Right cardiac atrium (tissue), 5 donors: ENCODE measurements around the gene PRPSAP1. TPM values are rescaled to one million over a fixed set of nuclear protein-coding genes. Genes with fewer than 3 reads are reported as not detected.

ENCODE experiments used
- ATAC-seq, 2 donors: fragments of 200-7000 bp; cut with Tn5 transposase; one replicate each; pipeline versions ENCODE4 v1.8.0 to v1.9.1; 2020; ENCODE audit warnings: moderate library complexity in 2 of 2, mild to moderate bottlenecking in 1 of 2
- DNase-seq, 3 donors: peaks; one replicate each; pipeline ENCODE4 v3.0.0-alpha.2; 2020
- H3K27ac ChIP-seq: one replicate; pipeline ENCODE4 v1.5.1; 2013; ENCODE audit warnings: mild to moderate bottlenecking, low read length, control low read depth, moderate library complexity
- H3K27me3 ChIP-seq: one replicate; pipeline ENCODE4 v1.6.1; 2013; ENCODE audit not compliant: control insufficient read depth, insufficient read depth
- H3K4me1 ChIP-seq: one replicate; pipeline ENCODE4 v1.6.1; 2013; ENCODE audit warnings: low read length; ENCODE audit not compliant: control insufficient read depth, insufficient read depth
- H3K4me3 ChIP-seq: one replicate; pipeline ENCODE4 v1.5.1; 2013; ENCODE audit warnings: low read length, control low read depth
- H3K9me3 ChIP-seq: one replicate; pipeline ENCODE4 v1.6.1; 2013; ENCODE audit warnings: low read length; ENCODE audit not compliant: control insufficient read depth
- WGBS: extraction: QIAGEN DNeasy Blood & Tissue Kit; methylation state at CpG from one replicate; pipeline ENCODE4 v1.1.7; 2013; 5-methylcytosine and 5-hydroxymethylcytosine counted together
- intact Hi-C, 4 donors: fragments of 100-400 bp; cut with DNase I; formaldehyde crosslinking; loops; one replicate each; pipeline versions ENCODE4 v1.11.0 to v1.14.0; 2022 to 2023
- polyA plus RNA-seq: library from polyadenylated mRNA; stranded (reverse); fragments of 200-250 nt; gene quantifications from one replicate; pipeline ENCODE4 v1.2.3, GENCODE V29; 2013
- total RNA-seq, 4 donors: library from RNA; stranded (reverse); fragmentation: NEBNext Ultra II Directional; extraction: Animal tissue kit (Norgen Biotek cat#: 25700); gene quantifications; one replicate each; pipeline ENCODE4 v1.2.1, GENCODE V29; 2021
- donor health status: healthy with polysubstance abuse.
- donor health status: DM: no; HTN: yes; CAD: no.
- donor health status: DM: no; HTN: no; CAD: no.
- donor health status: DM: no; HTN: yes; CAD: no; lungs with severe emphysema.
- donor health status: DM: yes; HTN: yes; CAD: no.

The PRPSAP1 gene
- total and polyA plus RNA-seq, 5 donors: 31.9 to 45.3 (median 37.4) TPM

- Histone ChIP-seq H3K4me3 (peak overlapping the region; percentile 58), H3K9me3 (no peaks in the 10 kb centered on the region), H3K27me3 (no peaks in the 10 kb centered on the region), H3K4me1 (no peaks in the 10 kb centered on the region), H3K27ac (peak overlapping the region; percentile 32)
- WGBS: 1% methylated on average over 80 of the region's 80 CpGs
- intact Hi-C loops: no loop called here
- peak; percentile 64 to 81 (median 78) for DNase-seq
- peak; percentile 20 to 52 for ATAC-seq
Measured at GRCh38 chr17:76382803-76383545, 29.3 kb upstream of the PRPSAP1 start.

- Histone ChIP-seq H3K27me3 (no peaks in the 10 kb centered on the region), H3K4me3 (peak overlapping the region; percentile 58), H3K4me1 (no peaks in the 10 kb centered on the region), H3K27ac (peak overlapping the region; percentile 32), H3K9me3 (no peaks in the 10 kb centered on the region)
- peak; percentile 68 to 84 (median 81) for DNase-seq
- ATAC-seq: peak in 1 of 2 donors; percentile 1
- intact Hi-C loops: no loop called here
- 34% methylated on average over 21 of the region's 21 CpGs for WGBS
Measured at GRCh38 chr17:76382351-76382802, 28.7 kb upstream of the PRPSAP1 start.

- ATAC-seq: no peak
- peak in 2 of 3 donors; percentile 58 to 77 for DNase-seq
- Histone ChIP-seq H3K4me3 (no peak overlapping the region), H3K27ac (no peak overlapping the region), H3K4me1 (no peaks in the 10 kb centered on the region), H3K27me3 (no peaks in the 10 kb centered on the region), H3K9me3 (no peaks in the 10 kb centered on the region)
- 69% methylated on average over 19 of the region's 19 CpGs for WGBS
- intact Hi-C loops: no loop called here
Measured at GRCh38 chr17:76381633-76382350, 28.1 kb upstream of the PRPSAP1 start.

- Histone ChIP-seq H3K27ac (no peak overlapping the region), H3K4me3 (no peak overlapping the region), H3K27me3 (no peaks in the 10 kb centered on the region), H3K9me3 (no peaks in the 10 kb centered on the region), H3K4me1 (peaks cover 6% of the 10 kb centered on the region)
- 90% methylated on average over 21 of the region's 21 CpGs for WGBS
- DNase-seq: peak in 1 of 3 donors; percentile 10
- no peak for ATAC-seq
- intact Hi-C loops: no loop called here
Measured at GRCh38 chr17:76379646-76380376, 26.1 kb upstream of the PRPSAP1 start.

- no peak overlapping the region for H3K27ac ChIP-seq
- H3K27me3 ChIP-seq: no peaks in the 10 kb centered on the region
- DNase-seq: peak in 1 of 3 donors; percentile 16
- no peak overlapping the region for H3K4me3 ChIP-seq
- no peak for ATAC-seq
- intact Hi-C loops: no loop called here
- H3K9me3 ChIP-seq: no peaks in the 10 kb centered on the region
- WGBS: 94% methylated on average over 11 of the region's 11 CpGs
- H3K4me1 ChIP-seq: peaks cover 6% of the 10 kb centered on the region
Measured at GRCh38 chr17:76379275-76379641, 25.5 kb upstream of the PRPSAP1 start.

- Histone ChIP-seq H3K9me3 (no peaks in the 10 kb centered on the region), H3K27ac (no peak overlapping the region), H3K27me3 (no peaks in the 10 kb centered on the region), H3K4me1 (peaks cover 6% of the 10 kb centered on the region), H3K4me3 (no peak overlapping the region)
- DNase-seq (peak in 2 of 3 donors; percentile 2 to 15), ATAC-seq (no peak)
- intact Hi-C loops: no loop called here
- WGBS: 88% methylated on average over 5 of the region's 5 CpGs
Measured at GRCh38 chr17:76378548-76379274, 25.0 kb upstream of the PRPSAP1 start.

GRCh38 chr17:76376318-76377133 lies 22.8 kb upstream of the PRPSAP1 start:
- peak; percentile 34 to 84 for ATAC-seq
- no peaks in the 10 kb centered on the region for H3K27me3 ChIP-seq
- 67% methylated on average over 8 of the region's 8 CpGs for WGBS
- intact Hi-C loops: no loop called here
- DNase-seq: peak; percentile 42 to 59 (median 58)
- H3K9me3 ChIP-seq: no peaks in the 10 kb centered on the region
- no peak overlapping the region for H3K27ac ChIP-seq
- no peak overlapping the region for H3K4me3 ChIP-seq
- H3K4me1 ChIP-seq: peaks cover 6% of the 10 kb centered on the region

- H3K27me3 ChIP-seq: no peaks in the 10 kb centered on the region
- peaks cover 11% of the 10 kb centered on the region for H3K4me1 ChIP-seq
- H3K27ac ChIP-seq: no peak overlapping the region
- intact Hi-C loops: no loop called here
- ATAC-seq (no peak), DNase-seq (peak in 1 of 3 donors; percentile 30)
- 92% methylated on average over 16 of the region's 16 CpGs for WGBS
- no peaks in the 10 kb centered on the region for H3K9me3 ChIP-seq
- no peak overlapping the region for H3K4me3 ChIP-seq
Measured at GRCh38 chr17:76371656-76372628, 18.2 kb upstream of the PRPSAP1 start.

- no peaks in the 10 kb centered on the region for H3K9me3 ChIP-seq
- DNase-seq: peak; percentile 90 to 93 (median 92)
- peak; percentile 93 to 95 for ATAC-seq
- intact Hi-C loops: no loop called here
- H3K27ac ChIP-seq: peak overlapping the region; percentile 61
- 21% methylated on average over 11 of the region's 11 CpGs for WGBS
- H3K27me3 ChIP-seq: no peaks in the 10 kb centered on the region
- H3K4me3 ChIP-seq: no peak overlapping the region
- peaks cover 5% of the 10 kb centered on the region for H3K4me1 ChIP-seq
Measured at GRCh38 chr17:76370261-76370993, 16.7 kb upstream of the PRPSAP1 start.
